Stimulated activated CD4-positive, alpha-beta T cell treated with anti-CD3 and anti-CD28 coated beads, Interleukin-15, amount 100 ng/mL, for 24 hours (primary cell): ENCODE results near the gene ITGA8.
A peak's percentile ranks its signal among the peaks of the same experiment; 100 is the strongest.
"Not testable (repeated sequence)": the region's sequence is repeated elsewhere in the genome, so short reads cannot be mapped to it uniquely, and the experiment has no call there.

Experiments
- DNase-seq: peaks from one replicate; pipeline ENCODE4 v3.0.0-alpha.2; 2020

ITGA8 gene

GRCh38 chr10:15719899-15720634 lies at the start of gene ITGA8:
TSS of gene ITGA8 (minus strand) at chr10:15719922. CDS start at chr10:15719771, 151 bp downstream.
- DNase-seq: no peak

GRCh38 chr10:15764892-15765454 lies 45.3 kb upstream of the ITGA8 start:
- DNase-seq: no peak

GRCh38 chr10:15763006-15763405 lies 43.3 kb upstream of the ITGA8 start:
- no peak for DNase-seq

- not testable (repeated sequence) for DNase-seq
These were observed 42.5 kb upstream of the ITGA8 start for GRCh38 chr10:15762239-15762638.

- DNase-seq: not testable (repeated sequence)
These were observed 41.5 kb upstream of the ITGA8 start for GRCh38 chr10:15761224-15761623.

GRCh38 chr10:15760681-15761080 lies 41.0 kb upstream of the ITGA8 start:
- no peak for DNase-seq

- no peak for DNase-seq
These were observed 39.5 kb upstream of the ITGA8 start for GRCh38 chr10:15759265-15759664.

- no peak for DNase-seq
These were observed 38.9 kb upstream of the ITGA8 start for GRCh38 chr10:15758618-15759017.

- no peak for DNase-seq
These were observed 35.2 kb upstream of the ITGA8 start for GRCh38 chr10:15754937-15755336.

- DNase-seq: no peak
These were observed 31.3 kb upstream of the ITGA8 start for GRCh38 chr10:15751046-15751445.

GRCh38 chr10:15748126-15748525 lies 28.4 kb upstream of the ITGA8 start:
- DNase-seq: no peak

- no peak for DNase-seq
These were observed 27.9 kb upstream of the ITGA8 start for GRCh38 chr10:15747632-15748031.

GRCh38 chr10:15745751-15746150 lies 26.0 kb upstream of the ITGA8 start:
- DNase-seq: no peak

GRCh38 chr10:15744217-15744865 lies 24.6 kb upstream of the ITGA8 start:
- peak; percentile 66 for DNase-seq

- no peak for DNase-seq
These were observed 23.7 kb upstream of the ITGA8 start for GRCh38 chr10:15743443-15743842.

GRCh38 chr10:15742836-15743235 lies 23.1 kb upstream of the ITGA8 start:
- no peak for DNase-seq

GRCh38 chr10:15742102-15742501 lies 22.4 kb upstream of the ITGA8 start:
- no peak for DNase-seq

GRCh38 chr10:15741581-15741980 lies 21.9 kb upstream of the ITGA8 start:
- no peak for DNase-seq

GRCh38 chr10:15740261-15740660 lies 20.5 kb upstream of the ITGA8 start:
- no peak for DNase-seq

- DNase-seq: no peak
These were observed 19.7 kb upstream of the ITGA8 start for GRCh38 chr10:15739254-15739970.

GRCh38 chr10:15738270-15738925 lies 18.7 kb upstream of the ITGA8 start:
- no peak for DNase-seq

- no peak for DNase-seq
These were observed 17.9 kb upstream of the ITGA8 start for GRCh38 chr10:15737656-15738055.

GRCh38 chr10:15735763-15736162 lies 16.0 kb upstream of the ITGA8 start:
- no peak for DNase-seq
